CD4-positive, alpha-beta T cell (primary cell): Measurements from ENCODE around the gene EPHA5. TPM values are rescaled to one million over a fixed set of nuclear protein-coding genes. Genes with fewer than 3 reads are reported as not detected.

Experiments used
- ATAC-seq: fragments of 200-7000 bp; cut with Tn5 transposase; one replicate; pipeline ENCODE4 v1.10.0; 2022; ENCODE audit warnings: mild to moderate bottlenecking; ENCODE audit not compliant: poor library complexity
- CTCF ChIA-PET: fragments of 350-600 bp; sonication (Branson Sonifier 250); formaldehyde crosslinking; loops from one replicate; lab custom pipeline; 2021; ENCODE audit warnings: antibody characterized with exemption, inconsistent platforms; lab: Charles Lee
- POLR2A ChIA-PET: fragments of 350-600 bp; sonication (Branson Sonifier 250); formaldehyde crosslinking; loops from one replicate; lab custom pipeline; 2021; ENCODE audit warnings: antibody characterized with exemption, inconsistent platforms; lab: Charles Lee
- DNase-seq, 14 experiments: peaks; one replicate each; pipeline ENCODE4 v3.0.0-alpha.2; 2013 to 2020; ENCODE audit warnings: mixed read lengths in 2 of 14
- H3K27ac ChIP-seq, 2 donors: one replicate each; pipeline versions ENCODE4 v1.5.1 to v1.7.0; 2013; ENCODE audit warnings: low read length in 2 of 2, low read depth in 1 of 2, mild to moderate bottlenecking in 1 of 2
- H3K27me3 ChIP-seq, 2 experiments: 1 replicate in 1 of 2; 2 replicates in 1 of 2; pipeline versions ENCODE4 v1.6.1 to v1.7.0; 2013; ENCODE audit warnings: low read length in 2 of 2, control low read depth in 1 of 2, mild to moderate bottlenecking in 1 of 2, moderate library complexity in 1 of 2; ENCODE audit not compliant: insufficient read depth in 2 of 2, control insufficient read depth in 1 of 2
- H3K36me3 ChIP-seq: one replicate; pipeline ENCODE4 v1.6.1; 2013; ENCODE audit warnings: low read length, control low read depth; ENCODE audit not compliant: insufficient read depth
- H3K4me1 ChIP-seq: one replicate; pipeline ENCODE4 v1.6.1; 2013; ENCODE audit warnings: low read length, control low read depth; ENCODE audit not compliant: insufficient read depth
- H3K4me3 ChIP-seq: one replicate; pipeline ENCODE4 v1.5.1; 2013; ENCODE audit warnings: mild to moderate bottlenecking, low read length, moderate library complexity
- H3K9me3 ChIP-seq, 2 experiments: 1 replicate in 1 of 2; 2 replicates in 1 of 2; pipeline versions ENCODE4 v1.6.1 to v1.7.0; 2013; ENCODE audit warnings: low read length in 2 of 2, mild to moderate bottlenecking in 2 of 2, control low read depth in 1 of 2, moderate library complexity in 1 of 2; ENCODE audit not compliant: control insufficient read depth in 1 of 2, insufficient read depth in 1 of 2
- H3K27ac Mint-ChIP-seq: one replicate; pipeline ENCODE4 v1.8.0; 2020; ENCODE audit warnings: mixed read lengths
- H3K27me3 Mint-ChIP-seq: one replicate; pipeline ENCODE4 v1.8.0; 2021; ENCODE audit warnings: mixed read lengths
- H3K36me3 Mint-ChIP-seq: one replicate; pipeline ENCODE4 v1.8.0; 2021; ENCODE audit warnings: low read depth, mixed read lengths
- H3K4me1 Mint-ChIP-seq: one replicate; pipeline ENCODE4 v1.8.0; 2021; ENCODE audit warnings: low read depth, mixed read lengths
- H3K4me3 Mint-ChIP-seq: one replicate; pipeline ENCODE4 v1.8.0; 2020; ENCODE audit warnings: mild to moderate bottlenecking, mixed read lengths
- H3K9me3 Mint-ChIP-seq: one replicate; pipeline ENCODE4 v1.8.0; 2020; ENCODE audit warnings: mixed read lengths
- CTCF ChIP-seq: fragments of 200-600 bp; IDR thresholded peaks from one replicate; pipeline ENCODE4 v1.8.0; 2022; ENCODE audit warnings: antibody characterized with exemption, mild to moderate bottlenecking
- intact Hi-C, 2 experiments: fragments of 100-400 bp; cut with DNase I in 1 of 2; cut with micrococcal nuclease in 1 of 2; formaldehyde crosslinking; loops; one replicate each; pipeline versions ENCODE4 v1.15.1 to v1.9.0; 2023 to 2025; cut with DNase I, micrococcal nuclease
- total RNA-seq, 174 experiments: library from RNA in 2 of 174; stranded (reverse) in 2 of 174; gene quantifications; one replicate each; pipeline ENCODE4 v1.2.3 and lab custom pipeline; 2021 to 2026

EPHA5 gene
- total RNA-seq, 2 experiments from 2014 or later: not detected

GRCh38 chr4:65508168-65508567 lies 162.1 kb downstream of the EPHA5 start:
- ChIA-PET POLR2A (no interaction called here), CTCF (no interaction called here)
- Histone ChIP-seq H3K9me3 (peaks cover 0 to under 1% of the 10 kb centered on the region in 2 experiments), H3K27ac (no peak overlapping the region), H3K27me3 (no peaks in the 10 kb centered on the region), H3K4me3 (no peak overlapping the region), H3K4me1 (no peaks in the 10 kb centered on the region), H3K36me3 (no peaks in the 10 kb centered on the region)
- Mint-ChIP-seq H3K4me1 (no peaks in the 10 kb centered on the region), H3K36me3 (no peaks in the 10 kb centered on the region), H3K9me3 (peaks cover 7% of the 10 kb centered on the region), H3K27me3 (no peaks in the 10 kb centered on the region), H3K27ac (no peak overlapping the region), H3K4me3 (no peak overlapping the region)
- intact Hi-C loops: no loop called here
- DNase-seq (no peak), ATAC-seq (no peak)
- no peak for TF ChIP-seq CTCF

- DNase-seq: no peak
- H3K27me3 ChIP-seq: no peaks in the 10 kb centered on the region
- no peak overlapping the region for H3K27ac ChIP-seq
- H3K36me3 Mint-ChIP-seq: no peaks in the 10 kb centered on the region
- no peak overlapping the region for H3K4me3 Mint-ChIP-seq
- no peak overlapping the region for H3K27ac Mint-ChIP-seq
- ChIA-PET POLR2A (no interaction called here), CTCF (no interaction called here)
- H3K36me3 ChIP-seq: no peaks in the 10 kb centered on the region
- no peak for ATAC-seq
- no peaks in the 10 kb centered on the region for H3K27me3 Mint-ChIP-seq
- peaks cover 5% of the 10 kb centered on the region for H3K9me3 Mint-ChIP-seq
- no peaks in the 10 kb centered on the region for H3K4me1 Mint-ChIP-seq
- H3K4me1 ChIP-seq: no peaks in the 10 kb centered on the region
- no peak for TF ChIP-seq CTCF
- H3K9me3 ChIP-seq: no peaks in the 10 kb centered on the region
- no peak overlapping the region for H3K4me3 ChIP-seq
- intact Hi-C loops: no loop called here
Measured at GRCh38 chr4:65502131-65502701, 168.1 kb downstream of the EPHA5 start.

- Mint-ChIP-seq H3K27ac (no peak overlapping the region), H3K27me3 (no peaks in the 10 kb centered on the region), H3K4me3 (no peak overlapping the region), H3K4me1 (no peaks in the 10 kb centered on the region), H3K9me3 (peaks cover 10% of the 10 kb centered on the region), H3K36me3 (no peaks in the 10 kb centered on the region)
- H3K4me1 ChIP-seq: no peaks in the 10 kb centered on the region
- ChIA-PET CTCF (no interaction called here), POLR2A (no interaction called here)
- no peak overlapping the region for H3K4me3 ChIP-seq
- H3K27ac ChIP-seq: no peak overlapping the region
- intact Hi-C loops: no loop called here
- H3K9me3 ChIP-seq: no peaks in the 10 kb centered on the region
- TF ChIP-seq CTCF: no peak
- ATAC-seq: no peak
- DNase-seq: no peak
- H3K27me3 ChIP-seq: no peaks in the 10 kb centered on the region
- H3K36me3 ChIP-seq: no peaks in the 10 kb centered on the region
Measured at GRCh38 chr4:65498606-65499005, 171.7 kb downstream of the EPHA5 start.
